ENCODE results near the gene SPPL2C.

The SPPL2C gene

GRCh38 chr17:45867702-45868101 is 23.0 kb downstream of the SPPL2C start:
- Histone ChIP-seq H3K9ac (ENCODE audit: low read depth, low read length) (no peak overlapping the region), H3K9me3 (ENCODE audit: control insufficient read depth, insufficient read depth, low read length) (no peaks in the 10 kb centered on the region), H3K4me1 (ENCODE audit: insufficient read depth, low read length) (peaks cover 20% of the 10 kb centered on the region), H3K36me3 (ENCODE audit: insufficient read depth, low read length) (no peaks in the 10 kb centered on the region)

DNA sequence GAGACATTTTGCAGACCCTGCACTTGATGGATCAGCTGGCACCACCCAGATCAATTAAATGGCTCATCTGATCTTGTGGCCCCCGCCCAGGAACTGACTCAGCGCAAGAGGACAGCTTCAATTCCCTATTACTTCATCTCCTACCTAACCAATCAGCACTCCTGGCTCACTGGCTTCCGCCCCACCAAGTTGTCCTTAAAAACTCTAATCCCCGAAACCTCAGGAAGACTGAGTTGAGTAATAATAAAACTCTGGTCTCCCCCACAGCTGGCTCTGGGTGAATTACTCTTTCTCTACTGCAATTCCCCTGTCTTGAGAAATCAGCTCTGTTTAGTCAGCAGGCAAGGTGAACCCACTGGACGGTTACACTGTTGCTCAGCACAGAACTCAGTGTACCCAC is 23.6 kb downstream of the SPPL2C start:
- Histone ChIP-seq H3K4me1 (ENCODE audit: insufficient read depth, low read length) (peaks cover 20% of the 10 kb centered on the region), H3K9ac (ENCODE audit: low read depth, low read length) (no peak overlapping the region), H3K9me3 (ENCODE audit: control insufficient read depth, insufficient read depth, low read length) (no peaks in the 10 kb centered on the region), H3K36me3 (ENCODE audit: insufficient read depth, low read length) (no peaks in the 10 kb centered on the region)

DNA sequence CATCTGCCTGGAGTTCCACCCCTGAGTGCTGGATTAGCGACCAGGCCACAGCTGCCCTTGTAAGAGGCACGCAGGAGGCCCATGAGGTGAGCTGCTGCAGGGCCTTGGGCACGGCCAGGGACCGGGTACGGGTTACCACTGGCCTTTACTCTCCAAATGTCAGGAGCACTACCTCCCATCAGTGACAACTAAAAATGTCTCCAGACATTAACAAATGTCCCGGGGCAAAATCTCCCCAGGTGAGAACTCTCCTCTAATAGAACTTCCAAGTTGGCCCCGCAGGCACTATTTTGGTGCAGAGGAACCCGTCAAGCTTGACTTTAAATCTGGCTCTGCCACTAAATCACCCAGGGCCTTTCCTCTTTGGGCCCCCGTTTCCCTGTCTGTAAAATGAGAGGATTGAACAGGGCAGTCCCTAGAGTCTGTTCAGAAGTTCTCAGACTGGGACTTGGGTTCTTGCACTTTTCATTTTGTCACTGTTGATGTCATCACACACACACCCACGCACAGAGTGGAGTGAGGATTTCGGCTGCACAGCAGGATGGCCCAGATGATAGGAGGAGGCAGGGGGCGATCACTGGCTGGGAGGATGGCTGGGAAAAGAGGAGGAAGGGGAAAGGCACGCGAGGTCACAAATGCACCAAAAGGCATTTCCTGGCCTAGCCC is 25.1 kb downstream of the SPPL2C start:
- Histone ChIP-seq H3K9me3 (ENCODE audit: control insufficient read depth, insufficient read depth, low read length) (no peaks in the 10 kb centered on the region), H3K9ac (ENCODE audit: low read depth, low read length) (no peak overlapping the region), H3K4me1 (ENCODE audit: insufficient read depth, low read length) (peaks cover 15% of the 10 kb centered on the region), H3K36me3 (ENCODE audit: insufficient read depth, low read length) (no peaks in the 10 kb centered on the region)

DNA sequence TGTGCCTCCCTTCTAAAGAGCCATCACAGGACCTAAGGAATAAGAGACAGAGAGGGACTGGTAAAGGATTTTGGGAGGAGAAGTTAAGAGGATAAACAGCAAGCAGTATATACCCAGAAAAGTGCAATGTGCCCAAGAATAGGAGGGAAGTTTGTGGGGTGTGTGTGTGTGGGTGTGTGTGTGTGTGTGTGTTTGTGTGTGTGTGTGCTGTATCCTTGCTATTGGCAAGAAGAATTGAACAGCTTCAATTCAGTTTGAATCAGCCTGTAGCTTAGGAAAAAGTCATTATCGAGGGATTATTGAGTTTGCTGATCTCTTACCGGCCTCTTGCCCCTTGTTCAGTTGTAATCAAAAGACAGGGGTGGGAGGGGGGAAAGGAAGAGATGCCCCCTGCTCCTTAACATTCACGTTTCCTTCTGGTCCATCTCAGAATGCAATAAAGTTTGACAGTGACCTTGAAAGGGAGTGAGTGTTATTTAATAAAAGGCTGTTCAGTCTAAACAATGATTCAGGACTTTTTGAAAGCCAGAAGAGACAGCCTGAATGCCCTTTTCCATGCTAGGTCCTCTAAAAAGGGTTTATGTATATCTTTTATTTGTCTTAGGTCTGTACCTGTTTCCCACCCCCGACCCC is 25.8 kb downstream of the SPPL2C start:
- Histone ChIP-seq H3K9me3 (ENCODE audit: control insufficient read depth, insufficient read depth, low read length) (no peaks in the 10 kb centered on the region), H3K36me3 (ENCODE audit: insufficient read depth, low read length) (no peaks in the 10 kb centered on the region), H3K9ac (ENCODE audit: low read depth, low read length) (no peak overlapping the region)

DNA sequence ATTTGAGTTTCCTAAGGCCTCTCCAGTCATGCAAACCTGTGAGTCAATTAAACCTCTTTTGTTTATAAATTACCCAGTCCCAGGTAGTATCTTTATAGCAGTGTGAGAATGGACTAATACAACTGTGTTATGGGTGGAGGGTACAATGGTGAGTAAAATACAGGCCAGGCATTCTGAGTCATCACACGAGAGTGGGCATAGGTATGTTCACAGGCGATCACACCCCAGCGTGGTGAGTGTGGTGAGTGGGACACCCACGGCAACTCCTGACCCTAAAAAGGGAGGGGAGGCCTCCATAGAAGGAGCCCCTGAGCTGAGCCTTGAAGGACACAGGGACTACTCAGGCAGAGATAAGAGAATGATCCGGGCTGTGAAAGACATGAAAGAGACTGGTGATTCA is 27.0 kb downstream of the SPPL2C start:
- H3K4me1 ChIP-seq (ENCODE audit: insufficient read depth, low read length), result peaks cover 5% of the 10 kb centered on the region; the same call in 1 of the 2 replicates
- no peaks in the 10 kb centered on the region for H3K9me3 ChIP-seq (ENCODE audit: control insufficient read depth, insufficient read depth, low read length)
- no peaks in the 10 kb centered on the region for H3K36me3 ChIP-seq (ENCODE audit: insufficient read depth, low read length)
- H3K9ac ChIP-seq (ENCODE audit: low read depth, low read length), result no peak overlapping the region

More for the DNA sequence above, 25.8 kb downstream of the SPPL2C start:
- H3K4me1 ChIP-seq (ENCODE audit: insufficient read depth, low read length), result peaks cover 9% of the 10 kb centered on the region

DNA sequence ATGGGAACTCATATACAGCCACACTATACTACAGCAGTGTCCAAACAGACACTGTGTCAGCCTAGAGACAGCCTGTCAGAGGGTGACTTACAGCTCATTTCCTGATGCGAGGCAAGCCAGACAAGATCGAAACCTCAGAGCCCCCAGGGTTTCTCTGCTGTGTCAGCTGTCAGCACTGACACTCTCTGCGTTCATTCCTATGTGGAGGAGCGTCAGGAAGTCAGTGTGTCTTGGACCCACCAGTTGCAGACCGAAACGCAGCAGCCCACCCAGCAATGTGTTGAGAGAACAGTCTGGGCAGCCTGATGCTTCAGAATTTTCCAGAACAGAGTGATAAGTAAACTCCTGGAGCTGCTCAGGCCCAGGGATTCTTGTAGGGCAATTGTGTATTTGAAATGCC is 29.0 kb downstream of the SPPL2C start:
- Histone ChIP-seq H3K9ac (ENCODE audit: low read depth, low read length) (no peak overlapping the region), H3K36me3 (ENCODE audit: insufficient read depth, low read length) (no peaks in the 10 kb centered on the region), H3K4me1 (ENCODE audit: insufficient read depth, low read length) (peaks cover 5% of the 10 kb centered on the region; the same call in 1 of the 2 replicates), H3K9me3 (ENCODE audit: control insufficient read depth, insufficient read depth, low read length) (no peaks in the 10 kb centered on the region)

- Histone ChIP-seq H3K36me3 (ENCODE audit: insufficient read depth, low read length) (no peaks in the 10 kb centered on the region), H3K9ac (ENCODE audit: low read depth, low read length) (no peak overlapping the region), H3K4me1 (ENCODE audit: insufficient read depth, low read length) (peaks cover 5% of the 10 kb centered on the region; the same call in 1 of the 2 replicates), H3K9me3 (ENCODE audit: control insufficient read depth, insufficient read depth, low read length) (no peaks in the 10 kb centered on the region)
Measured at GRCh38 chr17:45874151-45874550, 29.5 kb downstream of the SPPL2C start.

DNA sequence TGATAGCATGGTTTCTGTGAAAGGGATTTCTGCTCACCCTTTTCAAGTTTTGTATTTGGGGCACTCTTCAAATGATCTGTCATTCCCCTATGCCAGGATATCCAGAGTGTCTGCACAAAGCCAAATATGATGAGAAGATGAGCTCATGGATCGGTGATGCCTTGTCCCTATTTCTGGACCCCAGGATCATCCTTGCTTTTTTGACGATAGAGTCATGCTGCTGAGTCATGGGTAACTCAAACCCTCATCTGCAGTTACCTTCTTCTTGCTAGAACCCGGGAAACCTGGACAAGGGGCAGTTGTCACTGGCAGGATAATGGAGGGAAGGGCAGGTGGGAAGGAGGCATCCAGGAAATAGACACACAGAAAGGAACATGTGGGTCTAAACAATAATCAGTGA is 31.9 kb downstream of the SPPL2C start:
- Histone ChIP-seq H3K4me1 (ENCODE audit: insufficient read depth, low read length) (no peaks in the 10 kb centered on the region), H3K9ac (ENCODE audit: low read depth, low read length) (no peak overlapping the region), H3K36me3 (ENCODE audit: insufficient read depth, low read length) (no peaks in the 10 kb centered on the region), H3K9me3 (ENCODE audit: control insufficient read depth, insufficient read depth, low read length) (no peaks in the 10 kb centered on the region)

DNA sequence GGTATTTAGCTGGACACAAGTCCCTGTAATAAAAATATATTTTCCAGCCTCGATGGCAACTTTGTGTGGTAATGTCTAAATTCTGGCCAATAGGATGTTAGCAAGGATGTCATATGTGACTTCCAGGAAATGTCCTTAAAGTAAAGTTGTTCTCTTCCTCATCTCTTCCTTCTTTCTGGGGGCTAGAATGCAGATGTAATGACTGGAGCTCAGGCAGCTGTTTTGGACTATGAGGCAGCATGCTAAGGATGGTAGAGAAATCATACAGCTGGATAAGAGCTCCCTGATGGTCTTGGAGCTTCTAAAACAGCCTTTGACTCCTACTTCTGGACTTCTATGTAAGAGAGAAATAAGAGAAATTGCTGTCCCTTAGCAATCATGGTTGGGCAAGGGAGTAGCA is 32.8 kb downstream of the SPPL2C start:
- no peak overlapping the region for H3K9ac ChIP-seq (ENCODE audit: low read depth, low read length)
- H3K9me3 ChIP-seq (ENCODE audit: control insufficient read depth, insufficient read depth, low read length), result no peaks in the 10 kb centered on the region
- H3K4me1 ChIP-seq (ENCODE audit: insufficient read depth, low read length), result no peaks in the 10 kb centered on the region
- no peaks in the 10 kb centered on the region for H3K36me3 ChIP-seq (ENCODE audit: insufficient read depth, low read length)

DNA sequence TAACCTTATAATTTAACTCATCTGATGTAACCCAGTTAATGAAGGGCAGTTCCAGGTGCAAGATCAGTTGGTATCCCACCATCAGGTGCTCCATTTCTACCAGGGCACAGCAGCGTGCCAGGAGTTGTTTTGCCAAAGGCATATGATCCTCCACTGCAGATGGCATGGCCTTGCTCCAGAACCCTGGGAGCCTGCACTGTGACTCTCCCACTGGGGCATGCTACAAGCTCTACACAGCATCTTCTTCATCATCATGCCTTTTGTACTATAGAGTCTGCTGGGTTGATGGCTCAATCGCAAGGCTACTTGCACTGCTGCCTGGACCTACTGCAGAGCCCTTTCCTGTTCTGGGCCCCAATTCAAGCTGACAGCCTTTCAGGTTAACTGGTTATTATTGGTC is 38.4 kb downstream of the SPPL2C start:
- Histone ChIP-seq H3K9ac (ENCODE audit: low read depth, low read length) (no peak overlapping the region), H3K9me3 (ENCODE audit: control insufficient read depth, insufficient read depth, low read length) (no peaks in the 10 kb centered on the region), H3K4me1 (ENCODE audit: insufficient read depth, low read length) (no peaks in the 10 kb centered on the region), H3K36me3 (ENCODE audit: insufficient read depth, low read length) (no peaks in the 10 kb centered on the region)

DNA sequence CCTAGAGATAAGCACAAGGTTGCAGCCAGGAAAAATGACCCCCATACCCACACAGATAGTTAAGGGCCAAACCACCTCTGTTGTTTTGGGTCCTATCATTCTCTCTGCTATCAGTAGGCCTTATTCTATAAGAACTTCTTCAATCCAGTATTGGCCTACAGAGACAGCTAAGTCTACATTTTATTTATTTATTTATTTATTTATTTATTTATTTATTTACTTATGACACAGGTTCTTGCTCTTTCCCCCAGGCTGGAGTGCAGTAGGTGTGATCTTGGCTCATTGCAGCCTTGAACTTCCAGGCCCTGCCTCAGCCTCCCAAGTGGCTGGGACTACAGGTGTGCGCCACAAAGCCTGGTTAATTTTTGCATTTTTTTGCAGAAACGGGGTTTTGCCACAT is 42.2 kb downstream of the SPPL2C start:
- no peaks in the 10 kb centered on the region for H3K36me3 ChIP-seq (ENCODE audit: insufficient read depth, low read length)
- H3K4me1 ChIP-seq (ENCODE audit: insufficient read depth, low read length), result no peaks in the 10 kb centered on the region
- H3K9me3 ChIP-seq (ENCODE audit: control insufficient read depth, insufficient read depth, low read length), result no peaks in the 10 kb centered on the region
- no peak overlapping the region for H3K9ac ChIP-seq (ENCODE audit: low read depth, low read length)

DNA sequence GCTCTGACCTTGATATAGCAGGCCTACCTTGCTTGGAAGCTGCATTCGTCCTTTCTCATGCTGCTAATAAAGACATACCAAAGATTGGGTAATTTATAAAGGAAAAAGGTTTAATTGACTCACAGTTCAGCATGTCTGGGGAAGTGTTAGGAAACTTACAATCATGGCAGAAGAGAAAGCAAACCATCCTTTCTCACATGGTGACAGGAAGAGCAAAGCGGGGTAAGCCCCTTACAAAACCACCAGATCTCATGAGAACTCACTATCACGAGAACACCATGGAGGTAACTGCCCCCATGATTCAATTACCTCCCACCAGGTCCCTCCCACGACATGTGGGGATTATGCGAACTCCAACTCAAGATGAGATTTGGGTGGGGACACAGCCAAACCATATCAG is 43.7 kb downstream of the SPPL2C start:
- Histone ChIP-seq H3K9me3 (ENCODE audit: control insufficient read depth, insufficient read depth, low read length) (no peaks in the 10 kb centered on the region), H3K36me3 (ENCODE audit: insufficient read depth, low read length) (no peaks in the 10 kb centered on the region), H3K9ac (ENCODE audit: low read depth, low read length) (no peak overlapping the region), H3K4me1 (ENCODE audit: insufficient read depth, low read length) (no peaks in the 10 kb centered on the region)

DNA sequence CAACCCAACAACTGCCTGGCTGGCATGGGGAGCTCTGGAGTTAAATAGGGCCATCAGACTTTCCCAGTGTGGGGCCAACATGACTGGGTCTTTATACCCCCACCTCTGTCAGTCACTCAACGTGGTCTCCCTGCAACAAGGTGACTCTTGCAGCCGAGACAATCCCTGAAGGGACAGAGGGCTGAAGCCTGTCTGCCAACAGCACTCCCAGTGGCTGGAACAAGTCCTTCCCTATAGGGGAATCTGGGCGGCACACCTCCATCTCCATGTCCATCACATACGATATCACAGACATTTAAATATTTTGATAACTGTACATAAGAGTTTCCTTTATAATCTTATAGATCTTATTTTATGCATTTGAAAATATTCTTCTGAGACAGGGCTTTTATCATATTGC is 44.9 kb downstream of the SPPL2C start:
- no peaks in the 10 kb centered on the region for H3K36me3 ChIP-seq (ENCODE audit: insufficient read depth, low read length)
- no peak overlapping the region for H3K9ac ChIP-seq (ENCODE audit: low read depth, low read length)
- H3K4me1 ChIP-seq (ENCODE audit: insufficient read depth, low read length), result no peaks in the 10 kb centered on the region
- no peaks in the 10 kb centered on the region for H3K9me3 ChIP-seq (ENCODE audit: control insufficient read depth, insufficient read depth, low read length)

- no peaks in the 10 kb centered on the region for H3K9me3 ChIP-seq (ENCODE audit: control insufficient read depth, insufficient read depth, low read length)
- H3K4me1 ChIP-seq (ENCODE audit: insufficient read depth, low read length), result no peaks in the 10 kb centered on the region
- H3K9ac ChIP-seq (ENCODE audit: low read depth, low read length), result peak overlapping the region; percentile 60
- H3K36me3 ChIP-seq (ENCODE audit: insufficient read depth, low read length), result no peaks in the 10 kb centered on the region
Measured at GRCh38 chr17:45893725-45894021, 49.0 kb downstream of the SPPL2C start.

GRCh38 chr17:45894022-45894784 is 49.5 kb downstream of the SPPL2C start, which contains the start of gene MAPT:
MAPT (plus strand) TSS chr17:45894554; CDS start chr17:45962338, 67,784 bp downstream.
- peak within 1 kb of the TSS; percentile 60 for H3K9ac ChIP-seq (ENCODE audit: low read depth, low read length)
- no peaks in the 10 kb centered on the region for H3K36me3 ChIP-seq (ENCODE audit: insufficient read depth, low read length)
- no peaks in the 10 kb centered on the region for H3K4me1 ChIP-seq (ENCODE audit: insufficient read depth, low read length)
- no peaks in the 10 kb centered on the region for H3K9me3 ChIP-seq (ENCODE audit: control insufficient read depth, insufficient read depth, low read length)

Measured in ES-I3 (cell line).